Muscle layer of duodenum (tissue), 2 donors: ENCODE data around the gene ARMH3.
A peak's percentile ranks its signal among the peaks of the same experiment; 100 is the strongest.

Source experiments
- H3K27ac ChIP-seq: one replicate; pipeline ENCODE4 v1.7.0; 2013; ENCODE audit warnings: mild to moderate bottlenecking, low read length
- H3K27me3 ChIP-seq: one replicate; pipeline ENCODE4 v1.7.0; 2013; ENCODE audit warnings: low read depth, mild to moderate bottlenecking, control low read depth, low read length
- H3K36me3 ChIP-seq, 2 donors: one replicate each; pipeline ENCODE4 v1.7.0; 2013; ENCODE audit warnings: low read length in 2 of 2, control low read depth in 1 of 2, mild to moderate bottlenecking in 1 of 2; ENCODE audit not compliant: insufficient read depth in 2 of 2, control insufficient read depth in 1 of 2
- H3K4me1 ChIP-seq, 2 donors: one replicate each; pipeline ENCODE4 v1.7.0; 2013; ENCODE audit warnings: low read length in 2 of 2, mild to moderate bottlenecking in 2 of 2, control low read depth in 1 of 2, moderate library complexity in 1 of 2; ENCODE audit not compliant: insufficient read depth in 2 of 2, control insufficient read depth in 1 of 2
- H3K4me3 ChIP-seq, 2 donors: one replicate each; pipeline ENCODE4 v1.7.0; 2013; ENCODE audit warnings: low read length in 2 of 2, low read depth in 1 of 2, mild to moderate bottlenecking in 1 of 2
- H3K9me3 ChIP-seq, 2 donors: one replicate each; pipeline ENCODE4 v1.7.0; 2013; ENCODE audit warnings: low read length in 2 of 2, control low read depth in 1 of 2, mild to moderate bottlenecking in 1 of 2; ENCODE audit not compliant: control insufficient read depth in 1 of 2
- donor health status: healthy.

Gene ARMH3

DNA sequence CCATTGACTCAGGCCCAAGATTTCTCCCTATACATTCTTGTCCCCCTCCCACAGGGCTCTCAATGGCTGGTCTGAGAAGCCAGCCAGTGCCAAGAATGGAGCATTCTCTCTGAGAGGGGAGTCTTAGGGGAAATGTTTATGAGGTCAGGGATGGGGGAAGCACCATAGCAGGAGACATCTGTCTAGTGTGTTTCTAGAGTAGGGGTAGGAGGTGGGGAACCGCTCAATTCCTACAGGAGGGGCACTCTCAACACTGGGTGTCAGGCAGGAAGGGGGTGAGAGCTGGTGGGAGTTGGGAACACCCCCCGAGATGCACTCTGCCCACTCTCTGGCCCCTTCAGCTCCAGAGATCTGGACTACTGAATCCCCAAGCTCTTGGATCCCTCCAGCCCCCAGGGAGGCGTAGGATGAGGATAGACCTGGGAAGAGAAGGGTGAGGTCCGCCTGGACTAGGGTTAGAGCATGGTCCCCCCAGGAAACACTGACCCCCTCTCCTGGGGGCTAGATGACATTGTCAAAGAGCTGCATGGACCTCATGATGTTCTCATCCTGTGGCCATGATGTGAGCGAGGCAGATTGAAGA, 229.0 kb downstream of the ARMH3 start:
- Histone ChIP-seq H3K27me3 (no peaks in the 10 kb centered on the region), H3K4me3 (no peak overlapping the region), H3K36me3 (peaks cover 0 to 5% of the 10 kb centered on the region in 2 donors), H3K27ac (no peak overlapping the region), H3K9me3 (no peaks in the 10 kb centered on the region), H3K4me1 (peaks cover 5 to 17% of the 10 kb centered on the region in 2 donors)

DNA sequence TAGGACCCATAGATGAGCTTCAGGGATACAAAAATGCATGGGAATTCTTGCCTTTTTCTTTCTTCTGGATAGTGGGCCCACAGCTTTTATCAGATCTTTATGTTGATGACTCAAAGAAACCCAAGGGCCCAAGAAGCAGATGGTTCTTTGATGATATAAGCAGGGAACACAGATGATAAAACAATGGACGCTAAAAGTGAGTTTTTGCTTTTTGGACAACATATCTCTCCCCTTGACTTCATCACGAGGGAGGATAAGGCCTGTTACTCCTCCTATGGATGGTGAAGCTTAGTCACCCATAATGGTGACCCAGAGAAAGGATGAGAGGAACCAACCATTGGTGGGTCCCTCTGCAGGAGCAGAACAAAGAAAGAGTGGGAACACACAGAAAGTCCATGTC, 231.2 kb downstream of the ARMH3 start:
- Histone ChIP-seq H3K4me1 (peaks cover 0 to under 1% of the 10 kb centered on the region in 2 donors), H3K36me3 (peaks cover 0 to 5% of the 10 kb centered on the region in 2 donors), H3K9me3 (no peaks in the 10 kb centered on the region), H3K4me3 (no peak overlapping the region), H3K27me3 (no peaks in the 10 kb centered on the region), H3K27ac (no peak overlapping the region)

DNA sequence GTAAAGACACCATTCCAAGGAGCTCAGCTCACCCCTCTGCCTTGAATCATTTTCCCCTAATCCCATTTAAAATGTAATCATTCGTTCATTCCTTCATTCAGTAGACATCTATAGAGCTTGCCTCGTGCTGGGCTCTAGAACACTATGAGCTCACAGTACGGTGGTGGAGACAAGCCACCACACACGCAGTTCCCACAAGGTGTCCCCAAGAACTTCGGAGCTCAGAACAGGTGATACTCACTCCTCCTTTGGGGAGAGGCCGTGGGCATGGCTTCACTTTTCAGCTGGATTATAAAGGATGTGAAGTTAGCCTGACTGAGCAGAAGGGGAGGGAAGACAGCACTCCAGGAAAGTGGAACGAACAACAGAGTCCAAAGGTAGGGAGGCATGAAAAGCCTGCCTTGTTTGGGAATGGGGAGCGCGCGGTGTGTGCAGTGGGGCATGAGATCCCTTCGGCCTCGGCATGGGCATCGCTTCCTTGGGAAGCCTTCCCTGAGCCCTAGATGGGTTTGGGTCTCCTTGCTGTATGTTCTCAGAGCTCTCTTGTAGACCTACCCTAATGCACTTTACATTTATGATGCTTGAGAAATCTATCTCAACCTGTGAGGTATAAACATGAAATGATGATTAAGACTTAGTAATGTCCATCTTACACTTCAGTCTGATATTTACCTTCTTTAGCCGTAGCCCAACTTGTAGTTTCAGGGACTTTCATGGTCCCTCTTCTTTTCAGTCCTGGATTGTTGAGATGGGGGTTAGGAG, 236.9 kb downstream of the ARMH3 start:
- Histone ChIP-seq H3K4me1 (peaks cover 9 to 21% of the 10 kb centered on the region in 2 donors), H3K9me3 (no peaks in the 10 kb centered on the region), H3K27me3 (no peaks in the 10 kb centered on the region), H3K27ac (peak overlapping the region; percentile 97), H3K36me3 (peaks cover 0 to 7% of the 10 kb centered on the region in 2 donors), H3K4me3 (peak overlapping the region; percentile 97 to 100)

DNA sequence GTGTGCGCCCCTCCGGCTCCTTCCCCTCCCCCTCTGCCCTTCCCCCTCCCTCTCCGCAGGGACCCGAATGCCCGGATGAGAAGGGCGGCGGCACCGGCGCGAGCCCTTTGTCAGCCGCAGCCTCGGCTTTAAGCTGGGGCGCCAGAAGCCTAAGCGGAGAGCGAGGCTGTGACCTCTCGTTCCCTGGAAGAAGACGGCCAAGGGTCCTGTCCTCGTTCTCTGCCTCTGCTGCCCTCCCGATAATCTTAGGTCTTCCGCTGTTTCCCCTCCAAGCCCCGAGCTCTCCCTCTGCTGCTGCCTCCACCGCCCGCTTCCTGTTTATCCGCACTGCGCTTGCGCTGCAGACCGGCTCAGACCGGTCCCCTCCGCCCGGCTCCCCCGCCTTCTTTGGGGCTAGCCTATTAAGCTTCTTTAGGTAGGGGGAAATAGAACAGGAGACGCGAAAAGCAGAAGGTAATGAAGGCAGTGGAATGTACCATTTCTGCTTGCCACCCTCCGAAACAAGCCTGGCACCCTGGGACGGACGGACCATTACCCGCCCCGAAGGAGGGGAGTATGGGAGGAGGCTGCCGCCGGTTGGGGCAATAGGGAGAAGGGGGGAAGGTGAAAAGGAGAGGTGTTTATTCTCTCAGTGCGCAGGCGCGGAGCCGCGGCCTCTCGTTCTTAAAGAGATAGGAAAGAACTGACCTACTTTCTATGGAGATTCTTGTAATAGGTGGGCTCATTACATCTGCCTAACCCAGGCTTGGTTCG, 237.7 kb downstream of the ARMH3 start, which contains the start of gene OGA:
Gene OGA (minus strand): TSS at position 326 of the 753 bp plus-strand sequence. CDS start 422 bp downstream, outside the sequence.
- H3K27ac ChIP-seq, result peak within 1 kb of the TSS; percentile 97
- peak within 1 kb of the TSS; percentile 97 to 100 for H3K4me3 ChIP-seq
- no peaks in the 10 kb centered on the region for H3K27me3 ChIP-seq
- peaks cover 9 to 27% of the 10 kb centered on the region in 2 donors for H3K4me1 ChIP-seq
- H3K9me3 ChIP-seq, result no peaks in the 10 kb centered on the region
- peaks cover 0 to 7% of the 10 kb centered on the region in 2 donors for H3K36me3 ChIP-seq

DNA sequence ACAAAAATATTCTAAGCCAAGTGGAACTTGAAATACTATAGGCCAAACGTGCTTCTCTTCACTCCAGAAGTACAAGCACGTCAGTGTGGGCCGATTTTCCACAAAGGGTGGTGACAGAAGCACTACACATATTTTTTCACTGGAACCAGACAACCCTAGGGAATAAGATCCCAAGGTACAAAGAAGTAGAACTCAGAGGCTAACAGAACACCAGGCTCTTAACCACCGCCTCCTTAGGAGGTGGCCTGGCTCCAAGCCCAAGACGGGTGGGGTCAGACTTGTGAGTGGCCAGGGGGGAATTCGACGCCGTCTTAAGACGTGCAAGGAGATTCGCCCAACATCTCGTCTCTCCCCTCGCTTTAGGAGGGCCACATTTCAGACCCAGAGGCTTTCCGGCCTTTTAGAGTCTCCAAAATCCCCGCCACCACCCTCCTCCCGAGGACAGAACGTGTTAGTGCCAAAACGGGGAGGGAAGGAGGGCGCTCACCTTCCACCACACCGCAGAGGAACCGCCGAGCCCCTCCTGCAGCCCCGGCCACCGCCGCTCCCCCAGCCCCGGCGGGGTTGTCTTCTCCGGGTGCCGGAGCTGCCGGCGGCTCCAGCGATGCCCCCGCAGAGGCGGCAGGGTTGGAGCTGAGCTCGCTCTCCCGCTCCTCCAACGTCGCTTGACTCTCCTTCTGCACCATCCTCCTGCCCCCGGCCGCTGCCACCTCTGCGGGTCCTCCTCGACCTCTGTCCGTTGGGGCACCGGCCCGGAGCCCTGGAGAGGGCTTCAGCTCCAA, 238.4 kb downstream of the ARMH3 start:
- Histone ChIP-seq H3K9me3 (no peaks in the 10 kb centered on the region), H3K36me3 (peaks cover 0 to 10% of the 10 kb centered on the region in 2 donors), H3K4me1 (peaks cover 16 to 35% of the 10 kb centered on the region in 2 donors), H3K27ac (peak overlapping the region; percentile 97), H3K27me3 (no peaks in the 10 kb centered on the region), H3K4me3 (peak overlapping the region; percentile 97 to 100)

DNA sequence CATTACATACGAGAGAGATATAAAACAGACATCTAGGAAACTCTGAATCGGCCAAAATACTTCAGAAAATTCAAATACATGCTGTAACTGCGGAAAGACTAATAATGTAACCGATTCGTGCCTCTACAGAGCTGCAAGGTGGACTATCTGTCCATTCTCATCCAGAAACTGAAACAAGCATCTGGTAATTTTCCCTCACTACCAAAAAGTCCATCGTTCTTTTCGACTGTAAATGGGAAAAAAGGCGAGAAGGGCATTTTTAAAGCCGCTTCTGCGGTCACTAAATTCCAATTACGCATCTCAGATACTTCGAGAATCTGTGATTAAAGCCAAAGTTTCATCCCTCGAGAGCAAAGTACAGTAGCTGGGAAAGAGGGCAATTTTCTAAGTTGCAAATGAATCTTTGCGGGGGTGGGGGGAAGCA, 239.0 kb downstream of the ARMH3 start:
- Histone ChIP-seq H3K4me3 (peak overlapping the region; percentile 97 to 100), H3K9me3 (no peaks in the 10 kb centered on the region), H3K27ac (peak overlapping the region; percentile 97), H3K36me3 (peaks cover 0 to 16% of the 10 kb centered on the region in 2 donors), H3K4me1 (peaks cover 16 to 40% of the 10 kb centered on the region in 2 donors), H3K27me3 (no peaks in the 10 kb centered on the region)

DNA sequence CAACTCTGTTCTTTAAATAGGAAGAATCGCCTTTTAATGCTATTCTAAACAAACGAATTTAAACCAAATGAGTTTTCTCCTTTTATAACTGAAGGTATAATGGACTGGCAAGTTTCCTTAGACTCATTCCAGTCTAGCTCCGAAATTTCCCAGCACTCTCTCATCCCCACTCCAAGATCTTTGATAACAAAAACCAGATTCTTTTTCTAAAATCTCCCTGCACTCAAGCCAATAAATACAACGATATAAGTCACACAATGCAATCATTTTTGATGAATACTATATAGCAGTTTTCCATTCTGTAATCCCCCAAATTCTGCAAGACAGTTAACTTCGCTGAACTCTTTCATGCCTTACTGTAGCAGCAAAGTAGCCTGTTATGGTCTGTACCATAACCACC, 239.6 kb downstream of the ARMH3 start:
- Histone ChIP-seq H3K9me3 (no peaks in the 10 kb centered on the region), H3K36me3 (peaks cover 0 to 16% of the 10 kb centered on the region in 2 donors), H3K4me1 (peaks cover 16 to 40% of the 10 kb centered on the region in 2 donors), H3K27me3 (no peaks in the 10 kb centered on the region), H3K27ac (peak overlapping the region; percentile 56), H3K4me3 (peak overlapping the region; percentile 97 to 100)

DNA sequence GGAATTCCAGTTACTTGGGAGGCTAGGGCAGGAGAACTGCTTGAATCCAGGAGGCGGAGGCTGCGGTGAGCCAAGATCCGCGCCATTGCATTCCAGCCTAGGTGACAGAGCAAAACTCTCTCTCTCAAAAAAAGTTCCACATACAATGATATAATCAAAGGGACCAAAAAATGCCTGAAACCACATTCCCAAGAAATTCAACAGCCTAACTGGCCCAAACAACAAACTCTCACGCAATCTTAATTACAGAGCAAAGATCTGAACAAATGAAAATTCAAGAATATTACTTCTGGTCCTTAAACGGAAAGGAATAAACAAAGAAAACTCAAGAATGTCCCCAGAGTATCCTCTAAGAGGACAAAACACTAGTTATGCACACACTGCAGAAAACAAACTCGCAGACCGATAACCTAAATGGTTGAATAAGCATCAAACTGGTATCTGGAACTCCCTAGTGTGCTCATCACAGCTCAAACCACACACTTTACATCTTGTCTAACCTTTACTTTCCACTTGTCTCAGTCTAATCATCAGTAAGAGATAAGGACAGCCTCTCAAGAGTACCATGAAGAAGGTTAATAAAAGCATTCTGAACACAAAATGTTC, 241.4 kb downstream of the ARMH3 start:
- Histone ChIP-seq H3K36me3 (peaks cover 14 to 25% of the 10 kb centered on the region in 2 donors), H3K4me3 (peak overlapping the region; percentile 47 to 100), H3K9me3 (no peaks in the 10 kb centered on the region), H3K27me3 (no peaks in the 10 kb centered on the region), H3K27ac (no peak overlapping the region), H3K4me1 (peaks cover 16 to 40% of the 10 kb centered on the region in 2 donors)

DNA sequence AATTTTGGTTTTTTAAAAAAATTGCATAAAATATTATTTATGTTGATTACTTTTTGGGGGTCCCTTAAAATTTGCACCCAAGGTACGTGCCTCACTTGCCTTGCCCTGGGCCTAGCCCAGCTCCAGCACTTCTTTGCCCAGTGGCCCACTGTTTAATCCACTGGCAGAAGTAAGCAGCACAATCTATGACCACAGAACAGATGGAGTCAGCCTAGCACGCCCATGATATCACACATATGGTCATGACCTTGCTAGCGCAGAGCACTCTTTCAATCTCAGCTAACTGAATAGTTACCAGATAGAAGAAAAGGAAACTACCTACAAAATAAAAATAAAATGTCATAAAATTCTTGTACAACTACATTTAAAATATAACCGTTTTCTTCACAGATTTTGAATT, 243.4 kb downstream of the ARMH3 start:
- peaks cover 8 to 35% of the 10 kb centered on the region in 2 donors for H3K4me1 ChIP-seq
- H3K27ac ChIP-seq, result no peak overlapping the region
- no peaks in the 10 kb centered on the region for H3K27me3 ChIP-seq
- peaks cover 28 to 31% of the 10 kb centered on the region in 2 donors for H3K36me3 ChIP-seq
- H3K4me3 ChIP-seq, result no peak overlapping the region
- H3K9me3 ChIP-seq, result no peaks in the 10 kb centered on the region

DNA sequence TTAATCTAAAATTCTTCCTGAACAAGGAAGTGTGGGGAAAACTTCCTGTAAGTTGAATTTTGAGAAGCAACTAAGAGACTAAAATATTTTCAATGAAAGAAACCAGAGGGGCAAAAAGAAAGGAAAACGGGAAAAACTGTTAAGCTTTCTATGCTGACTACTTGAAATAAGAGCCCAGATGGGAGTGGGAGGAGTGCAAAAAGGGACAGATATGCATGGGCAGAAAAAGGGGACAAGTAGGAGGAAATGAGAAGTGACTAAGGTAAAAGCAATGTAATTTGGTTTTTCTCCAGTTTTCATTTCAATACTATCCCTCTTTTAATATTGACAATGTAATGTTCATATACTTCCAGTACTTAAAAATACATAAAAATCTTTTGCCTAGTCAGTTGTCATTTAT, 248.8 kb downstream of the ARMH3 start:
- H3K9me3 ChIP-seq, result no peaks in the 10 kb centered on the region
- no peak overlapping the region for H3K4me3 ChIP-seq
- no peak overlapping the region for H3K27ac ChIP-seq
- H3K36me3 ChIP-seq, result peaks cover 59 to 65% of the 10 kb centered on the region in 2 donors
- peaks cover 0 to 3% of the 10 kb centered on the region in 2 donors for H3K4me1 ChIP-seq
- H3K27me3 ChIP-seq, result no peaks in the 10 kb centered on the region
